ENCODE measurements around the gene SF3B3.

The SF3B3 gene

DNA sequence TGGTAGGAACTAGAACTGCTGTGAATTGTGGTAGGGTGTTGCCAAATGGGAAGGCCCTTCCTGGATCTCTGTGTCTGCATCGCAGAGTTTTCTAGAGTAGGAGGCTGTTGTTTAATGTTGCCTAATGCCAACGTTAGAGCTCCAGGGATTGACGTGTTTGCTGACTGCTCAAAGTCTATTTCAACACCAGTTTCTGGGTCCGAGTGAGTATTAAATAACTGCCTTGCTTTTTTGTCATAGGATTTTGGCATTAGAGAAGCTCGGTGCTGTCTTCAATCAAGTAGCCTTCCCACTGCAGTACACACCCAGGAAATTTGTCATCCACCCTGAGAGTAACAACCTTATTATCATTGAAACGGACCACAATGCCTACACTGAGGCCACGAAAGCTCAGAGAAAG is 40.0 kb downstream of the SF3B3 start:
- TF ChIP-seq, protein P1, sequence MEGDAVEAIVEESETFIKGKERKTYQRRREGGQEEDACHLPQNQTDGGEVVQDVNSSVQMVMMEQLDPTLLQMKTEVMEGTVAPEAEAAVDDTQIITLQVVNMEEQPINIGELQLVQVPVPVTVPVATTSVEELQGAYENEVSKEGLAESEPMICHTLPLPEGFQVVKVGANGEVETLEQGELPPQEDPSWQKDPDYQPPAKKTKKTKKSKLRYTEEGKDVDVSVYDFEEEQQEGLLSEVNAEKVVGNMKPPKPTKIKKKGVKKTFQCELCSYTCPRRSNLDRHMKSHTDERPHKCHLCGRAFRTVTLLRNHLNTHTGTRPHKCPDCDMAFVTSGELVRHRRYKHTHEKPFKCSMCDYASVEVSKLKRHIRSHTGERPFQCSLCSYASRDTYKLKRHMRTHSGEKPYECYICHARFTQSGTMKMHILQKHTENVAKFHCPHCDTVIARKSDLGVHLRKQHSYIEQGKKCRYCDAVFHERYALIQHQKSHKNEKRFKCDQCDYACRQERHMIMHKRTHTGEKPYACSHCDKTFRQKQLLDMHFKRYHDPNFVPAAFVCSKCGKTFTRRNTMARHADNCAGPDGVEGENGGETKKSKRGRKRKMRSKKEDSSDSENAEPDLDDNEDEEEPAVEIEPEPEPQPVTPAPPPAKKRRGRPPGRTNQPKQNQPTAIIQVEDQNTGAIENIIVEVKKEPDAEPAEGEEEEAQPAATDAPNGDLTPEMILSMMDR (IDR thresholded peaks at IDR 0.05; ENCODE audit: insufficient read depth, low read depth, low read length, missing control alignments) = no peak
- no peak overlapping the region for H3K4me3 ChIP-seq (ENCODE audit: low read length)
- DNase-seq (ENCODE audit: low read depth) = peak; percentile 57

DNA sequence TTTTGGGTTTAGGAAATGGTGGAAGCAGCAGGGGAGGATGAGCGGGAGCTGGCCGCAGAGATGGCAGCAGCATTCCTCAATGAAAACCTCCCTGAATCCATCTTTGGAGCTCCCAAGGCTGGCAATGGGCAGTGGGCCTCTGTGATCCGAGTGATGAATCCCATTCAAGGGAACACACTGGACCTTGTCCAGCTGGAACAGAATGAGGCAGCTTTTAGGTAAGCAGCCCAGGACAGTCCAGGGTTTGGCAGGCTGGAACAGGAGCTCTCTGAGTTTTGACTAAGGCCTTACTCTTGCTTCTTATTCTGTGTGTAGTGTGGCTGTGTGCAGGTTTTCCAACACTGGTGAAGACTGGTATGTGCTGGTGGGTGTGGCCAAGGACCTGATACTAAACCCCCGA is 41.4 kb downstream of the SF3B3 start:
- TF ChIP-seq, protein P1 (IDR thresholded peaks at IDR 0.05; ENCODE audit: insufficient read depth, low read depth, low read length, missing control alignments) = no peak
- no peak overlapping the region for H3K4me3 ChIP-seq (ENCODE audit: low read length)
- DNase-seq (ENCODE audit: low read depth) = no peak

DNA sequence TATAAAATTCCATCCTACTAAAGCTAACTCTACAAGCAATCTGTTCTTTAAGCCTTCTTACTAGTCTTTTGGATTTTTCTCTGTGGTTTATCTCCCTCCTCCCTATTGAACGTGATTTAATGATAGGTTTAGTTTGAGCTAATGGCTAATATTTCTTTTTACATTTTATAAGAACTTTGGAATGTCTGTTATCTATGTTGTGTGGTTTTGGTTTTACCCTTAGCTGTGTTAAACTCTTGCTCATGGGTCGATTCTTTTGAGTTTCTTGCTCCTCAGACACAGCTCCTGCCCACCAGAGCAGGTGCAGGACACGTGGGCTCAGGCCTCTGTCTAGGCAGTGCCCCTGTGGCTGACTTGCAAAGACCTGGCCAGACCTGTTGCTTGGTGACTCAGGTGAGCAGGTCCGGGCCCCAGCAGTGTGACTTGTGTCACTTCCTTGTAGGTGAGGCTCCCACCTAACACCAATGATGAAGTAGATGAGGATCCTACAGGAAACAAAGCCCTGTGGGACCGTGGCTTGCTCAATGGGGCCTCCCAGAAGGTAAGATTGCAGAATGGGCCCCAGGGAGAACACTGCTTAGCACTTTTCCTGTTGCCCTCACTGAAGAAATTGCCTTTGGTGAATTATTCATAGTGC is 45.1 kb downstream of the SF3B3 start:
- TF ChIP-seq, protein P1 (IDR thresholded peaks at IDR 0.05; ENCODE audit: insufficient read depth, low read depth, low read length, missing control alignments) = no peak
- no peak overlapping the region for H3K4me3 ChIP-seq (ENCODE audit: low read length)
- peak; percentile 94 for DNase-seq (ENCODE audit: low read depth)

DNA sequence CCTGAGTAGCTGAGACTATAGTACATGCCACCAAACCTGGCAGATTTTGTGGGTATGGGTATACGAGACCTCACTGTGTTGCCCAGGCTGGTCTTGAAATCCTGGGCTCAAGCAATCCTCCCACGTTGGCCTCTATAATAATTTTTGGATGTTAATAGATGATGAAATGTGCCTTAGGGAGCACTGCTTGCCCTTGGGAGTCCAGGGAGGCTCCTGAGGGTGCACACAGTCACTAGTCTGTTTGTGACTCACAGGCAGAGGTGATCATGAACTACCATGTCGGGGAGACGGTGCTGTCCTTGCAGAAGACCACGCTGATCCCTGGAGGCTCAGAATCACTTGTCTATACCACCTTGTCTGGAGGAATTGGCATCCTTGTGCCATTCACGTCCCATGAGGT is 46.1 kb downstream of the SF3B3 start:
- DNase-seq (ENCODE audit: low read depth) = no peak
- no peak overlapping the region for H3K4me3 ChIP-seq (ENCODE audit: low read length)
- TF ChIP-seq, protein P1 (IDR thresholded peaks at IDR 0.05; ENCODE audit: insufficient read depth, low read depth, low read length, missing control alignments) = no peak

DNA sequence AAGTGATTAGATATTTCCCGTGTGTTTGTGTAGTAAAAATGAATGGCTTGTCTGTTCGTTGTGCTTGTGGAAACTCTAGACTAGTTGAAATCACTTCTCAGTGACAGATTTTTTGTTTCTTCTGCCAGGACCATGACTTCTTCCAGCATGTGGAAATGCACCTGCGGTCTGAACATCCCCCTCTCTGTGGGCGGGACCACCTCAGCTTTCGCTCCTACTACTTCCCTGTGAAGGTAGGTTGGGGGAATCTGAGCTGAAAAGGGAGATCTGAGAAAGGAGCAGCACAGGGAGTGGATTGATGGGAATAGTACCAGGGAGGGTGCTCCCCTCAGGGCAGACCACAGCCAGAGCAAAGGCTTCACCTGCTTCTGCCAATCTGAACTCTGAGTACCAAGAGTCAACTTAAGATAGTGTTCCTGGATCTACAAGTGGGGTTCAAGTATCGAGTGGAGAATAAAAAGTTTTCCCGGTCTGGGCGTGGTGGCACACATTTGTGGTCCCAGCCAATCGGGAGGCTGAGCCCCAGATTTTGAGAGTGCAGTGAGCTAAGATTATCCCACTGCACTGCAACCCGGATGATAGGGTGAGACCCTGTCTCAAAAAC is 47.5 kb downstream of the SF3B3 start:
- H3K4me3 ChIP-seq (ENCODE audit: low read length) = no peak overlapping the region
- no peak for DNase-seq (ENCODE audit: low read depth)
- TF ChIP-seq, protein P1 (IDR thresholded peaks at IDR 0.05; ENCODE audit: insufficient read depth, low read depth, low read length, missing control alignments) = no peak

DNA sequence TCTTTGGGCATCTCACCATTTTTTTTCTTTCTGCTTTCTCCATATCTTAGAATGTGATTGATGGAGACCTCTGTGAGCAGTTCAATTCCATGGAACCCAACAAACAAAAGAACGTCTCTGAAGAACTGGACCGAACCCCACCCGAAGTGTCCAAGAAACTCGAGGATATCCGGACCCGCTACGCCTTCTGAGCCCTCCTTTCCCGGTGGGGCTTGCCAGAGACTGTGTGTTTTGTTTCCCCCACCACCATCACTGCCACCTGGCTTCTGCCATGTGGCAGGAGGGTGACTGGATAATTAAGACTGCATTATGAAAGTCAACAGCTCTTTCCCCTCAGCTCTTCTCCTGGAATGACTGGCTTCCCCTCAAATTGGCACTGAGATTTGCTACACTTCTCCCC is 48.0 kb downstream of the SF3B3 start:
- DNase-seq (ENCODE audit: low read depth) = no peak
- no peak overlapping the region for H3K4me3 ChIP-seq (ENCODE audit: low read length)
- TF ChIP-seq, protein P1 (IDR thresholded peaks at IDR 0.05; ENCODE audit: insufficient read depth, low read depth, low read length, missing control alignments) = no peak

Data from epithelial cell of esophagus (primary cell).